Measurements from ENCODE around the gene PRPF31. TPM values are rescaled to one million over a fixed set of nuclear protein-coding genes. Genes with fewer than 3 reads are reported as not detected.

Gene PRPF31
- total RNA-seq, 2 experiments from 2014 or later: 81.1 to 85.2 TPM

GRCh38 chr19:54107876-54108490, 7.6 kb upstream of the PRPF31 start:
- Mint-ChIP-seq H3K27me3 (no peaks in the 10 kb centered on the region), H3K27ac (no peak overlapping the region), H3K4me3 (no peak overlapping the region), H3K9me3 (no peaks in the 10 kb centered on the region), H3K4me1 (ENCODE audit: low read depth) (peaks cover 17% of the 10 kb centered on the region), H3K36me3 (ENCODE audit: low read depth) (peaks cover 35% of the 10 kb centered on the region)
- CTCF ChIA-PET: no interaction called here
- POLR2A ChIA-PET: no interaction called here
- no peak for DNase-seq
- intact Hi-C loops (cut with micrococcal nuclease): no loop called here
- TF ChIP-seq CTCF (IDR thresholded peaks at IDR 0.05): no peak
- no peak for ATAC-seq

- no peak overlapping the region for H3K4me3 Mint-ChIP-seq
- peaks cover 40% of the 10 kb centered on the region for H3K36me3 Mint-ChIP-seq (ENCODE audit: low read depth)
- H3K27me3 Mint-ChIP-seq: no peaks in the 10 kb centered on the region
- POLR2A ChIA-PET: no interaction called here
- CTCF ChIA-PET: no interaction called here
- intact Hi-C loops (cut with micrococcal nuclease): no loop called here
- no peaks in the 10 kb centered on the region for H3K9me3 Mint-ChIP-seq
- TF ChIP-seq CTCF (IDR thresholded peaks at IDR 0.05): no peak
- peaks cover 16% of the 10 kb centered on the region for H3K4me1 Mint-ChIP-seq (ENCODE audit: low read depth)
- no peak for ATAC-seq
- DNase-seq: no peak
- no peak overlapping the region for H3K27ac Mint-ChIP-seq
These were observed 7.1 kb upstream of the PRPF31 start for GRCh38 chr19:54108496-54108895.

GRCh38 chr19:54109651-54110050, 5.9 kb upstream of the PRPF31 start:
- no peak for ATAC-seq
- no peak for TF ChIP-seq CTCF (IDR thresholded peaks at IDR 0.05)
- Mint-ChIP-seq H3K27me3 (no peaks in the 10 kb centered on the region), H3K4me3 (no peak overlapping the region), H3K27ac (no peak overlapping the region), H3K36me3 (ENCODE audit: low read depth) (peaks cover 45% of the 10 kb centered on the region), H3K9me3 (no peaks in the 10 kb centered on the region), H3K4me1 (ENCODE audit: low read depth) (peaks cover 19% of the 10 kb centered on the region)
- ChIA-PET CTCF (no interaction called here), POLR2A (no interaction called here)
- intact Hi-C loops (cut with micrococcal nuclease): no loop called here
- DNase-seq: no peak

GRCh38 chr19:54114340-54115108, 1.0 kb upstream of the PRPF31 start:
- H3K36me3 Mint-ChIP-seq (ENCODE audit: low read depth): peaks cover 35% of the 10 kb centered on the region
- peak overlapping the region; percentile 97 for H3K27ac Mint-ChIP-seq
- DNase-seq (peak; percentile 79), ATAC-seq (peak; percentile 57)
- intact Hi-C loops (cut with micrococcal nuclease): loop anchor here (2.0 kb wide), 1 partner anchor 22 kb away; the partner anchor contains the start of gene CNOT3
- no peak for TF ChIP-seq CTCF (IDR thresholded peaks at IDR 0.05)
- peaks cover 24% of the 10 kb centered on the region for H3K4me1 Mint-ChIP-seq (ENCODE audit: low read depth)
- H3K27me3 Mint-ChIP-seq: no peaks in the 10 kb centered on the region
- H3K9me3 Mint-ChIP-seq: no peaks in the 10 kb centered on the region
- CTCF ChIA-PET: interaction anchor here (0.9 to 1.4 kb wide), 2 partner anchors 92 to 151 kb away, joined by 3 read pairs; no protein-coding TSS in a partner anchor
- POLR2A ChIA-PET: interaction anchor here (0.5 to 3.7 kb wide), 18 partner anchors 8 to 1142 kb away, joined by 3 to 42 read pairs (median 3); partner anchors contain the start of genes CNOT3, LENG1, NDUFA3 and OSCAR
- H3K4me3 Mint-ChIP-seq: peak overlapping the region; percentile 94

- no peaks in the 10 kb centered on the region for H3K9me3 Mint-ChIP-seq
- no peaks in the 10 kb centered on the region for H3K27me3 Mint-ChIP-seq
- no peak overlapping the region for H3K4me3 Mint-ChIP-seq
- ChIA-PET POLR2A (interaction anchor here (0.5 to 2.5 kb wide), 2 partner anchors 37 to 106 kb away, joined by 3 to 8 read pairs; partner anchors contain the start of gene LENG1), CTCF (no interaction called here)
- H3K27ac Mint-ChIP-seq: no peak overlapping the region
- H3K36me3 Mint-ChIP-seq (ENCODE audit: low read depth): peaks cover 32% of the 10 kb centered on the region
- ATAC-seq (no peak), DNase-seq (no peak)
- intact Hi-C loops (cut with micrococcal nuclease): no loop called here
- H3K4me1 Mint-ChIP-seq (ENCODE audit: low read depth): peaks cover 11% of the 10 kb centered on the region
- TF ChIP-seq CTCF (IDR thresholded peaks at IDR 0.05): no peak
These were observed 5.7 kb downstream of the PRPF31 start for GRCh38 chr19:54121259-54121658.

All from activated CD8-positive, alpha-beta T cell treated with anti-CD3 and anti-CD28 coated beads for 36 hours (primary cell).